Liver (tissue), 3 donors: Measurements from ENCODE around the gene PHC1.
"Not testable (repeated sequence)": the region's sequence is repeated elsewhere in the genome, so short reads cannot be mapped to it uniquely, and the experiment has no call there.

Source experiments
- ATF3 ChIP-seq: IDR thresholded peaks from 2 replicates; pipeline ENCODE4 v1.6.1; 2016; ENCODE audit warnings: antibody characterized with exemption
- CTCF ChIP-seq: fragments of 150-350 bp; IDR thresholded peaks from 2 replicates; pipeline ENCODE4 v1.5.1; 2017; ENCODE audit warnings: improper control_type of control experiment, low read depth, low read length; ENCODE audit not compliant: missing input control
- FOXA1 ChIP-seq: IDR thresholded peaks from 2 replicates; pipeline ENCODE4 v1.6.1; 2016; ENCODE audit warnings: antibody characterized with exemption
- GABPA ChIP-seq, 2 donors: IDR thresholded peaks in 1 of 2; conservative IDR thresholded peaks in 1 of 2; 2 replicates each; pipeline ENCODE4 v1.6.1; 2016; ENCODE audit warnings: antibody characterized with exemption in 2 of 2, mild to moderate bottlenecking in 1 of 2, moderate library complexity in 1 of 2
- HNF4A ChIP-seq, 2 donors: conservative IDR thresholded peaks; 2 replicates each; pipeline ENCODE4 v1.6.1; 2016; ENCODE audit warnings: antibody characterized with exemption in 2 of 2, mild to moderate bottlenecking in 2 of 2
- JUND ChIP-seq, 2 donors: IDR thresholded peaks; 2 replicates each; pipeline ENCODE4 v1.6.1; 2016; ENCODE audit warnings: antibody characterized with exemption in 2 of 2
- MAX ChIP-seq: IDR thresholded peaks from 2 replicates; pipeline ENCODE4 v1.6.1; 2016; ENCODE audit warnings: antibody characterized with exemption
- RAD21 ChIP-seq, 2 donors: IDR thresholded peaks; 2 replicates each; pipeline ENCODE4 v1.6.1; 2016; ENCODE audit warnings: antibody characterized with exemption in 2 of 2, mild to moderate bottlenecking in 2 of 2
- REST ChIP-seq: IDR thresholded peaks from 2 replicates; pipeline ENCODE4 v1.6.1; 2016; ENCODE audit warnings: antibody characterized with exemption, mild to moderate bottlenecking
- RXRA ChIP-seq, 2 donors: IDR thresholded peaks; 2 replicates each; pipeline ENCODE4 v1.6.1; 2017 to 2018; ENCODE audit warnings: antibody characterized with exemption in 2 of 2, mild to moderate bottlenecking in 1 of 2
- SP1 ChIP-seq: IDR thresholded peaks from 2 replicates; pipeline ENCODE4 v1.6.1; 2018; ENCODE audit warnings: antibody characterized with exemption, mild to moderate bottlenecking
- TAF1 ChIP-seq: conservative IDR thresholded peaks from 2 replicates; pipeline ENCODE4 v1.6.1; 2016; ENCODE audit warnings: antibody characterized with exemption, mild to moderate bottlenecking
- YY1 ChIP-seq: IDR thresholded peaks from 2 replicates; pipeline ENCODE4 v1.6.1; 2016; ENCODE audit warnings: antibody characterized with exemption, mild to moderate bottlenecking
- donor health status: healthy.
- donor health status: healthy.

- not testable (repeated sequence) for TF ChIP-seq CTCF; YY1; HNF4A (conservative IDR thresholded peaks at IDR 0.05); ATF3; TAF1; REST; SP1; JUND (IDR thresholded peaks at IDR 0.05); MAX; RAD21 (IDR thresholded peaks at IDR 0.05); FOXA1; RXRA (IDR thresholded peaks at IDR 0.05); GABPA (IDR thresholded peaks at IDR 0.05 in 1 of 2, conservative IDR thresholded peaks at IDR 0.05 in 1 of 2)
Measured at GRCh38 chr12:8932464-8932863, 18.2 kb downstream of the PHC1 start.
